ENCODE data around the gene KLHL12. TPM values are rescaled to one million over a fixed set of nuclear protein-coding genes. Genes with fewer than 3 reads are reported as not detected.

Gene KLHL12
- 10 to 100 TPM; 10.7 to 11.5 TPM for polyA plus RNA-seq

DNA sequence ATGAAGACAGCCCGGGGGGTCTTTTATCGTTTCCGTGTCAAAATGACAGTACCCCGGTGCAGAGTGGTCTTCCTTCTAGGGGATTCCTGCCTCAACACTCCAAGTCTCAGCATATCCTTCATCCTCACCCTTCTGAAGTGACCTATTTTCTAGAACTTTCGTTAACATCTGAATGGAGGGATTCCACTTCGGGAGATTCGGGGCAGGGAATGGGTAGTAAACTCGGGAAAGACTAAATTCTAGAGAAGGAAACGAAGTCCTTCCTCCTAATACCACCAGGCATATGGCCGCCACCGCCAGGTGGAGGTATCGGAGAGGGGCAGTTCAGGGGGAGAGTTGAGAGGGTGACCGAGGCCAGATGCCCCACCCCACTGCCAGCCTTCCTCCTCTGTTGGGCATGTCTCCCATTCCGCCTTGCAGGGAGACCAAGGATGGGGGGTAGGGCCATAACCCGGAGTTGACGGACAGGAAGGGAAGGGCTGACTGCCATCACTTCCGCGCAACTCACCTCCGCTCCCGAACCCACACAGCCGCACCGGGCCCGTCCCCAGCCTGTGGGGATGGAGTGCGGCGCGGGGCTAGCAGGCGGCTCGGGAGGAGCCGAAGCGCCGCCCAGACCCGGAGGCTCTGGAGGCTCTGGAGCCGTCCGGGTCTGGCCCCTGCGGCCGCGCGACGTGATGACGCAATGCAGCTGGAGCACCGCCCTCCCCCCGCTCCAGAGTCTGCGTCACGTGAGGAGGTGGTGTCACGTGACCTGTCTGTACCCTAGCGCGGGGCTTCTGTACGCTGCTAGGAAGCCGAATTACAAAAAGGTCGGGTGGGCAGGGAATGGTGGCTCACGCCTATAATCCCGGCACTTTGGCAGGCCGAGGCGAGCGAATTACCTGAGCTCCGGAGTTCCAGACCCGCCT, at the start of gene KLHL12:
TSS of gene KLHL12 (minus strand) at position 654 of the 911 bp plus-strand sequence. CDS start 2,072 bp downstream, outside the sequence.
- WGBS, 2 donors: 0 to 1% methylated on average over 45 to 57 of the region's 57 CpGs
- H3K27me3 ChIP-seq (ENCODE audit: control insufficient read depth in 1 of 2, insufficient read depth in 2 of 2, low read length in 2 of 2): no peaks in the 10 kb centered on the region
- peak within 1 kb of the TSS; percentile 96 to 99 for H3K27ac ChIP-seq (ENCODE audit: low read depth in 2 of 2, low read length in 1 of 2)
- no peaks in the 10 kb centered on the region for H3K9me3 ChIP-seq (ENCODE audit: control insufficient read depth in 2 of 2, insufficient read depth in 1 of 2, low read depth in 1 of 2, low read length in 1 of 2)
- H3K4me1 ChIP-seq (ENCODE audit: control insufficient read depth in 2 of 2, insufficient read depth in 2 of 2, low read length in 1 of 2): no peaks in the 10 kb centered on the region
- H3K36me3 ChIP-seq (ENCODE audit: control insufficient read depth in 2 of 2, insufficient read depth in 2 of 2, low read length in 1 of 2): peaks cover 0 to 2% of the 10 kb centered on the region in 2 donors
- H3K4me3 ChIP-seq (ENCODE audit: low read depth in 1 of 2, low read length in 2 of 2): peak within 1 kb of the TSS; percentile 70 to 84

DNA sequence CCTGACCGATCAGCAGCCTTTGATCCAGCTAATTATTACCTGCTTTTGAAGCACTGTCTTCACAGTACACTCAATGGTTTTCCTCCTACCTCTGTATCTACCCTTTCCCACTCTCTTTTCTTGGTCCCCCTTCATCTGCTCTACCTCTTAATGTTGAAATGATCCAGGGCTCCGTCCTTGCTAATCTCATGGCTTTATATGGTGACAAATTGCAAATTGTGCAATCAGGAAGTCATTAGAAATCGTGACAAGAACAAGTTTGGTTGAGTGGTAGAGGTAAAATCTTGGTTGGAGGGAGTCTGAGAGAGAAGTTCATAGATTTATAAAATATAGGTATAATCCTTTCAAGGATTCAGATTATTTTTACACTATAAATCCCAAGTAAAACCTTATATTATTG, 49.6 kb upstream of the KLHL12 start:
- H3K27me3 ChIP-seq (ENCODE audit: control insufficient read depth in 1 of 2, insufficient read depth in 2 of 2, low read length in 2 of 2): no peaks in the 10 kb centered on the region
- no peak overlapping the region for H3K4me3 ChIP-seq (ENCODE audit: low read depth in 1 of 2, low read length in 2 of 2)
- WGBS, 2 donors: 29 to 32% methylated on average over 3 of the region's 3 CpGs
- no peaks in the 10 kb centered on the region for H3K9me3 ChIP-seq (ENCODE audit: control insufficient read depth in 2 of 2, insufficient read depth in 1 of 2, low read depth in 1 of 2, low read length in 1 of 2)
- no peaks in the 10 kb centered on the region for H3K4me1 ChIP-seq (ENCODE audit: control insufficient read depth in 2 of 2, insufficient read depth in 2 of 2, low read length in 1 of 2)
- no peak overlapping the region for H3K27ac ChIP-seq (ENCODE audit: low read depth in 2 of 2, low read length in 1 of 2)
- no peaks in the 10 kb centered on the region for H3K36me3 ChIP-seq (ENCODE audit: control insufficient read depth in 2 of 2, insufficient read depth in 2 of 2, low read length in 1 of 2)

DNA sequence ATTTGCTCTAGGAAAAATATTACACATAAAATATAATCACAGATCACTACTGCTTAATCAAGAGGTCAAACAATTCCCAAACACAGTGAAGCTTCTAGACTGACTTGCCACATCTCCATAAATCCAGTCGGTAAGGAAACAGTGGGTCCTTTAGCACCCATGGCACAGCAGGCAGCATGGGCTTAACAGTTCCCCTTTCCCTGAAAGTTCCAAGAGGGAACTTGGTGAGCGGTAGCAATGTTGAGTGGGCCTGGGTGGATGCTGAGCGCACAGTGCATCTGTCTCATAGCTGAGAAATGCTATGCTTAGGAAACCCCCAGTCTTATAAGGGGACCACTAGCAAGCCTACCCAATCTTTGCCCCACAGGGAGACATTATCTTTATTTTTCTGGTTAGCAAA, 47.8 kb upstream of the KLHL12 start:
- no peaks in the 10 kb centered on the region for H3K36me3 ChIP-seq (ENCODE audit: control insufficient read depth in 2 of 2, insufficient read depth in 2 of 2, low read length in 1 of 2)
- no peak overlapping the region for H3K4me3 ChIP-seq (ENCODE audit: low read depth in 1 of 2, low read length in 2 of 2)
- H3K27me3 ChIP-seq (ENCODE audit: control insufficient read depth in 1 of 2, insufficient read depth in 2 of 2, low read length in 2 of 2): no peaks in the 10 kb centered on the region
- H3K4me1 ChIP-seq (ENCODE audit: control insufficient read depth in 2 of 2, insufficient read depth in 2 of 2, low read length in 1 of 2): no peaks in the 10 kb centered on the region
- no peaks in the 10 kb centered on the region for H3K9me3 ChIP-seq (ENCODE audit: control insufficient read depth in 2 of 2, insufficient read depth in 1 of 2, low read depth in 1 of 2, low read length in 1 of 2)
- H3K27ac ChIP-seq (ENCODE audit: low read depth in 2 of 2, low read length in 1 of 2): no peak overlapping the region
- WGBS, 2 donors: 84 to 91% methylated on average over 3 of the region's 3 CpGs

DNA sequence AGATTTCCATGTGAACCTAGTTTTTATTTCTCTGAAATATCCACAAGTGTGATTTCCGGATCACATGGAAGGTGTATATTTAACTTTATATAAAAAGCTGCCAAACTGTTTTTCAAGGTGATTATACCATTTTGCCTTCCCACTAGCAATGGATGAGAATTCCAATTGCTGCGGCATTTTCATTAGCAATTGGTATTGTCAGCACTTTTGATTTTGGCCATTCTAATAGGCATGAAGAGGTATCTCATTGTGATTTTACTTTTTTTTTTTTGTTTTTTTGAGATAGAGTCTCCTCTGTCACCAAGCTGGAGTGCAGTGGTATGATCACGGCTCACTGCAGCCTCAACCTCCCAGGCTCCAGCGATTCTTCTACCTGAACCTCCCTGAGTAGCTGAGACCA, 45.0 kb upstream of the KLHL12 start:
- WGBS, 2 donors: 67 to 69% methylated on average over 4 of the region's 4 CpGs
- Histone ChIP-seq H3K9me3 (ENCODE audit: control insufficient read depth in 2 of 2, insufficient read depth in 1 of 2, low read depth in 1 of 2, low read length in 1 of 2) (no peaks in the 10 kb centered on the region), H3K36me3 (ENCODE audit: control insufficient read depth in 2 of 2, insufficient read depth in 2 of 2, low read length in 1 of 2) (no peaks in the 10 kb centered on the region), H3K4me3 (ENCODE audit: low read depth in 1 of 2, low read length in 2 of 2) (no peak overlapping the region), H3K4me1 (ENCODE audit: control insufficient read depth in 2 of 2, insufficient read depth in 2 of 2, low read length in 1 of 2) (peaks cover 0 to 2% of the 10 kb centered on the region in 2 donors), H3K27me3 (ENCODE audit: control insufficient read depth in 1 of 2, insufficient read depth in 2 of 2, low read length in 2 of 2) (no peaks in the 10 kb centered on the region), H3K27ac (ENCODE audit: low read depth in 2 of 2, low read length in 1 of 2) (no peak overlapping the region)

DNA sequence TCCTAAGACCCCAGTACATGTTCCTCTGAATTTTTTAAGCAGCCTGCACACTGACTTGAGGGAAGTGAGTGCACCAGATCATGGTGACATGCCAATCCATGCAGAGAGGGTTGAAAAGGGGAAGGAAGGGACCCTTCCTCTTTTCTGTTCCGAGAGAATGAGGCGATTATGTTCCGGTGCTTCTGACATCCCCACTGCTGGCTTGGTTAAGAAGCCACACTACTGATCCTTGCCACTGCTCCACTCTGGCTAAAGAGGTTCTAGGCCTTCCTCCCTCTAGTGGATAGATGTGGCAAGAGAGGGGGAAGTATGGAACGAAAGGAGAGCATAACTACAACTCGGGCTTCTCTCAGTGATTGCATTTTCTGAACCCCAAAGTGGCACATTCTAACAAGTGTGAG, 41.9 kb upstream of the KLHL12 start:
- 17 to 31% methylated on average over 5 of the region's 5 CpGs for whole genome bisulfite sequencing, 2 donors
- Histone ChIP-seq H3K27ac (ENCODE audit: low read depth in 2 of 2, low read length in 1 of 2) (no peak overlapping the region), H3K4me1 (ENCODE audit: control insufficient read depth in 2 of 2, insufficient read depth in 2 of 2, low read length in 1 of 2) (peaks cover 6 to 20% of the 10 kb centered on the region in 2 donors), H3K36me3 (ENCODE audit: control insufficient read depth in 2 of 2, insufficient read depth in 2 of 2, low read length in 1 of 2) (peaks cover 3 to 4% of the 10 kb centered on the region in 2 donors), H3K4me3 (ENCODE audit: low read depth in 1 of 2, low read length in 2 of 2) (no peak overlapping the region), H3K27me3 (ENCODE audit: control insufficient read depth in 1 of 2, insufficient read depth in 2 of 2, low read length in 2 of 2) (no peaks in the 10 kb centered on the region), H3K9me3 (ENCODE audit: control insufficient read depth in 2 of 2, insufficient read depth in 1 of 2, low read depth in 1 of 2, low read length in 1 of 2) (no peaks in the 10 kb centered on the region)

DNA sequence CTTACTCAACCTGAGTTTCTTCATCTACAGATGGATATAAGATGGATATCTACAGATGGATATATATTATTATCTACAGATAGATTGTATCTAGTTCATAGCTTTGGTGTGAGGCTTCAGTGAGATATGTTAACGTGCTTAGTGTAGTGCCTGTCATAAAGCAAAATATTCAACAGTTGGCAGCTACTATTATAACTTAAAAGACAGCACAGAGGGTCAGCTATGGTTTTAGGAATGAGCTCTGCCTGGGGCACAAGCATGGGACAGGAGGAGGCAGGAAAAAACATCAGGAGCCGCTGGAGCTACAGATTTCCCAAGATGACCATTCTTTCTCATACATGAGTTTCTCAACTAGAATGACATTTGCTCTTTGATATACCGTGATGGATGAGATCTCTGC, 41.3 kb upstream of the KLHL12 start:
- H3K27me3 ChIP-seq (ENCODE audit: control insufficient read depth in 1 of 2, insufficient read depth in 2 of 2, low read length in 2 of 2): no peaks in the 10 kb centered on the region
- H3K4me3 ChIP-seq (ENCODE audit: low read depth in 1 of 2, low read length in 2 of 2): no peak overlapping the region
- H3K4me1 ChIP-seq (ENCODE audit: control insufficient read depth in 2 of 2, insufficient read depth in 2 of 2, low read length in 1 of 2): peaks cover 6 to 20% of the 10 kb centered on the region in 2 donors
- 71 to 80% methylated on average over 3 of the region's 3 CpGs for WGBS, 2 donors
- H3K27ac ChIP-seq (ENCODE audit: low read depth in 2 of 2, low read length in 1 of 2): no peak overlapping the region
- H3K9me3 ChIP-seq (ENCODE audit: control insufficient read depth in 2 of 2, insufficient read depth in 1 of 2, low read depth in 1 of 2, low read length in 1 of 2): no peaks in the 10 kb centered on the region
- peaks cover 5 to 7% of the 10 kb centered on the region in 2 donors for H3K36me3 ChIP-seq (ENCODE audit: control insufficient read depth in 2 of 2, insufficient read depth in 2 of 2, low read length in 1 of 2)

DNA sequence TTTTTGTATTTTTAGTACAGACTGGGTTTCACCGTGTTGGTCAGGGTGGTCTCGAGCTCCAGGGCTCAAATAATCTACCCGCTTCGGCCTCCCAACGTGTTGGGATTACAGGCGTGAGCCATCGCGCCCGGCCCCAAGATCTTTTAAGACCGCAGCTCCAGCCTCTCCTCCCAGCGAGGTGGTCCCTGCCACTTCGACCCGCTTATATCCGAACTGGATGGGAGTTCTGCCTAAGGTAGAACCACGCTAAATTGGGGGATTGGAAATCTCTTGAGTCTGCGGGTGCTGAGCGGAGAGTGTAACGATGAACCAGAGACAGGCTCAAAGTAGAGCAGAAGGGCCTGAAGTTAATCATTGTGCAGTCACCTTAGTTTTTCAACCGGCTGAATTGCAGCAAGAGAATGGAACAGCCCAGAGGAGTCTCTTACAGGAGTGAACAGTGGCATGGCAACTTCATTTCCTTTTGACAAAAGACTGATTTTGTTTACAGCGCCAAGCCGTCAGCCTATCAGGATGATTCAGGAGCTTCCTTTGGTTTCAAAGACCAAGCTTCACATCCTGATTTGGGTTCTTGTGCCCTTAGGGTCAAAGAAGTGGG, 40.7 kb upstream of the KLHL12 start:
- H3K9me3 ChIP-seq (ENCODE audit: control insufficient read depth in 2 of 2, insufficient read depth in 1 of 2, low read depth in 1 of 2, low read length in 1 of 2): no peaks in the 10 kb centered on the region
- WGBS, 2 donors: 7 to 8% methylated on average over 21 of the region's 21 CpGs

DNA sequence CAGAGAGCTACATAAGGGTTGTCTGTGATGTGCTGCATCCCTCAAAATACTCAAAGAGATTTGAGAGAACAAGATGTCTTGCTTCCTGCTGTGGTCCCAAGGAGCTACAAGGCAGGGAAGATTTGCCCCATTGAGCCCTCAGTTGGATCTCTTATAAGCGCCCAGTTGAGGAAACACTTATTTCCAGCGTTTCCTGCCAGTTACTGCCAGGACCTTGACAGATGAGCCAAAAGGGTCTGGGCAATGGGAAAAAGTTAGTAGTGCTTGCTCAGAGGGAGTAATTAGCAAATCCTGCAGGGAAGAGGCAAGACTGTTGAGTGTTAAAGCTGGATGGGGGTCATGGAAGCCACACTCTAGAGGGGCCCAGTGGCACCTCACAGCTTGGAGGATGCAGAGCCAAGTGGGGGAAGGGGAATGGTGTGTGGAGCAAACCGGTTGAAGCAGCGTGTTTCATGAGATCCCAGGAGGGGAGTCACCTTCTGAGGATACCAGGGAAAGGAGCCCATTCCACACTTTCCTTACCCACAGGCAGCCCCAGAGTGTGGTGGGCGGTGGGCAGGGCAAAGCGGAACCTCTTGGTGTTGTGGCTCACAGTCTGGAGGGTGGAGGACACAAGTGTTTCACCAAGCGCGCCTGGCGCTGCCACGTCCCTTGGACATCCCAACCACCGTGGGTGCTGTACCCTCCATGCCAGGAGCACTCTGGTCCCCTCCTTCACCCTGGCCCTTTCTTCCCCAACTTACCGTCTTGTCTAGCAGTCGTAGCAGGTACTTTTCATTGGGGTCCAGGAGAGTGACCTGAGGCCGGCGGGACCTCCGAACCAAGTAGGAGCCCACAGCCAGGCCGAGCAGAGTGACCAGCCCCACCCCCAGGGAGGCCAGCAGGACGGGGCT, 39.2 kb upstream of the KLHL12 start:
- peak overlapping the region; percentile 72 to 74 for H3K4me3 ChIP-seq (ENCODE audit: low read depth in 1 of 2, low read length in 2 of 2)
- WGBS, 2 donors: 32 to 34% methylated on average over 18 of the region's 18 CpGs
- no peaks in the 10 kb centered on the region for H3K27me3 ChIP-seq (ENCODE audit: control insufficient read depth in 1 of 2, insufficient read depth in 2 of 2, low read length in 2 of 2)
- peaks cover 6 to 20% of the 10 kb centered on the region in 2 donors for H3K4me1 ChIP-seq (ENCODE audit: control insufficient read depth in 2 of 2, insufficient read depth in 2 of 2, low read length in 1 of 2)
- H3K9me3 ChIP-seq (ENCODE audit: control insufficient read depth in 2 of 2, insufficient read depth in 1 of 2, low read depth in 1 of 2, low read length in 1 of 2): no peaks in the 10 kb centered on the region
- peaks cover 12 to 13% of the 10 kb centered on the region in 2 donors for H3K36me3 ChIP-seq (ENCODE audit: control insufficient read depth in 2 of 2, insufficient read depth in 2 of 2, low read length in 1 of 2)
- peak overlapping the region; percentile 84 to 88 for H3K27ac ChIP-seq (ENCODE audit: low read depth in 2 of 2, low read length in 1 of 2)

More for the DNA sequence above, 40.7 kb upstream of the KLHL12 start:
- peaks cover 6 to 20% of the 10 kb centered on the region in 2 donors for H3K4me1 ChIP-seq (ENCODE audit: control insufficient read depth in 2 of 2, insufficient read depth in 2 of 2, low read length in 1 of 2)
- H3K27me3 ChIP-seq (ENCODE audit: control insufficient read depth in 1 of 2, insufficient read depth in 2 of 2, low read length in 2 of 2): no peaks in the 10 kb centered on the region
- peak overlapping the region; percentile 50 to 74 for H3K4me3 ChIP-seq (ENCODE audit: low read depth in 1 of 2, low read length in 2 of 2)
- peaks cover 8 to 10% of the 10 kb centered on the region in 2 donors for H3K36me3 ChIP-seq (ENCODE audit: control insufficient read depth in 2 of 2, insufficient read depth in 2 of 2, low read length in 1 of 2)
- H3K27ac ChIP-seq (ENCODE audit: low read depth in 2 of 2, low read length in 1 of 2): peak overlapping the region; percentile 62 to 64

DNA sequence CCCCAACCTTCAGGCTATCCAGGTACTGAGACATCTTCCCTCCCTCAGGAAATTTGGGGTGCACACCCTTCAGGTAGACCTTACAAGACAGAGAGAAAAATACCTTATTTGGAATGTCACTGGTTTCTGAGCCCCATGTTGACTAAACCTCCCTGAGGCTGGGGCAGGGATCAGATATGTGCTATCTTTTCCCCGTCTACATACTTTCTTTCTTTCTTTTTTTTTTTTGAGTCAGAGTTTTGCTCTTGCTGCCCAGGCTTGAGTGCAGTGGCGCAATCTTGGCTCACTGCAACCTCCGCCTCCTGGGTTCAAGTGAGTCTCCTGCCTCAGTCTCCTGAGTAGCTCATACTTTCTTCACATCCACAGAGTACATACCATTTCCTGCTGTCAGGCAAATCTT, 38.4 kb upstream of the KLHL12 start:
- 54 to 69% methylated on average over 3 of the region's 3 CpGs for WGBS, 2 donors
- Histone ChIP-seq H3K4me3 (ENCODE audit: low read depth in 1 of 2, low read length in 2 of 2) (peak overlapping the region in 1 of 2 donors; percentile 16), H3K4me1 (ENCODE audit: control insufficient read depth in 2 of 2, insufficient read depth in 2 of 2, low read length in 1 of 2) (peaks cover 6 to 20% of the 10 kb centered on the region in 2 donors), H3K27ac (ENCODE audit: low read depth in 2 of 2, low read length in 1 of 2) (peak overlapping the region; percentile 82 to 88), H3K36me3 (ENCODE audit: control insufficient read depth in 2 of 2, insufficient read depth in 2 of 2, low read length in 1 of 2) (peaks cover 12 to 13% of the 10 kb centered on the region in 2 donors), H3K27me3 (ENCODE audit: control insufficient read depth in 1 of 2, insufficient read depth in 2 of 2, low read length in 2 of 2) (no peaks in the 10 kb centered on the region), H3K9me3 (ENCODE audit: control insufficient read depth in 2 of 2, insufficient read depth in 1 of 2, low read depth in 1 of 2, low read length in 1 of 2) (no peaks in the 10 kb centered on the region)
